ENCODE measurements around the gene CIB2. TPM values are rescaled to one million over a fixed set of nuclear protein-coding genes. Genes with fewer than 3 reads are reported as not detected.

Gene CIB2
- total RNA-seq, 1 experiment from 2014 or later: 43.2 TPM

- H3K4me1 Mint-ChIP-seq: peaks cover 3% of the 10 kb centered on the region in 2 experiments; a peak in 1 of 4 replicates
- Histone ChIP-seq H2BK5ac (ENCODE audit: insufficient read length, low read length) (no peak overlapping the region), H3K79me2 (ENCODE audit: insufficient read depth, low read length) (no peaks in the 10 kb centered on the region), H3K18ac (ENCODE audit: insufficient read length, low read depth, low read length) (no peak overlapping the region), H3K4ac (ENCODE audit: low read depth, low read length) (no peak overlapping the region), H2AK5ac (ENCODE audit: insufficient read length, low read length) (no peak overlapping the region), H3K79me1 (ENCODE audit: insufficient read depth, low read depth, low read length, poor library complexity, severe bottlenecking) (no peaks in the 10 kb centered on the region), H2BK15ac (ENCODE audit: low read depth, low read length) (no peak overlapping the region), H4K5ac (ENCODE audit: insufficient read length, low read depth, low read length) (no peak overlapping the region), H3K14ac (ENCODE audit: insufficient read depth, low read length) (no peak overlapping the region), H2BK12ac (ENCODE audit: insufficient read length, low read depth, low read length) (no peak overlapping the region), H2AFZ (ENCODE audit: low read length) (no peak overlapping the region), H3K4me1 (ENCODE audit: insufficient read depth, low read length) (no peaks in the 10 kb centered on the region), H3K27me3 (ENCODE audit: insufficient read depth, low read length) (no peaks in the 10 kb centered on the region), H4K91ac (ENCODE audit: insufficient read length, low read depth, low read length) (no peak overlapping the region), H3K27ac (ENCODE audit: insufficient read length, low read depth, low read length) (no peak overlapping the region), H3K23ac (ENCODE audit: insufficient read length, low read depth, low read length) (no peak overlapping the region), H3K9me3 (ENCODE audit: control insufficient read depth, low read depth, low read length) (no peaks in the 10 kb centered on the region), H2BK20ac (ENCODE audit: low read depth, low read length, poor library complexity, severe bottlenecking) (no peak overlapping the region), H4K8ac (replicated peaks; ENCODE audit: insufficient read length, low read depth, low read length) (no peak overlapping the region), H4K20me1 (ENCODE audit: control insufficient read depth, insufficient read depth, insufficient read length) (no peaks in the 10 kb centered on the region), H3T11ph (ENCODE audit: low read length) (no peak overlapping the region), H3K23me2 (ENCODE audit: insufficient read length, low read depth, low read length, poor library complexity, severe bottlenecking) (peaks cover 1% of the 10 kb centered on the region), H3K4me2 (ENCODE audit: insufficient read depth, insufficient read length, low read length) (no peak overlapping the region), H3K56ac (ENCODE audit: insufficient read length, low read depth, low read length) (no peak overlapping the region), H3K9ac (ENCODE audit: extremely low read depth, insufficient read length, low read length) (no peak overlapping the region), H2BK120ac (ENCODE audit: low read depth, low read length, poor library complexity, severe bottlenecking) (no peak overlapping the region)
- no CpG with 5 or more reads among the region's 1 CpG for WGBS (ENCODE audit: extremely low coverage, insufficient read length, low lambda C conversion rate)
- H3K4me3 Mint-ChIP-seq: no peak overlapping the region
- peaks cover 4% of the 10 kb centered on the region for H3K27me3 Mint-ChIP-seq (ENCODE audit: low read depth)
- no peaks in the 10 kb centered on the region for H3K9me3 Mint-ChIP-seq
- no peak overlapping the region for H3K27ac Mint-ChIP-seq
- DNase-seq: no peak
- TF ChIP-seq CTCF (conservative IDR thresholded peaks at IDR 0.05): no peak
- no peaks in the 10 kb centered on the region for H3K36me3 Mint-ChIP-seq (ENCODE audit: insufficient read depth in 1 of 3, low read depth in 3 of 3)
These were observed 48.5 kb downstream of the CIB2 start for GRCh38 chr15:78082743-78083110.
